Measurements from ENCODE around the gene ZNF154.
"Not testable (repeated sequence)": the region's sequence is repeated elsewhere in the genome, so short reads cannot be mapped to it uniquely, and the experiment has no call there.

Gene ZNF154

GRCh38 chr19:57708641-57709361 lies at the start of gene ZNF154:
ZNF154 (minus strand) TSS chr19:57709204; CDS start chr19:57708971, 233 bp downstream.
- no peak for DNase-seq

- DNase-seq = no peak
Observed at GRCh38 chr19:57757941-57758340, 48.9 kb upstream of the ZNF154 start.

DNA sequence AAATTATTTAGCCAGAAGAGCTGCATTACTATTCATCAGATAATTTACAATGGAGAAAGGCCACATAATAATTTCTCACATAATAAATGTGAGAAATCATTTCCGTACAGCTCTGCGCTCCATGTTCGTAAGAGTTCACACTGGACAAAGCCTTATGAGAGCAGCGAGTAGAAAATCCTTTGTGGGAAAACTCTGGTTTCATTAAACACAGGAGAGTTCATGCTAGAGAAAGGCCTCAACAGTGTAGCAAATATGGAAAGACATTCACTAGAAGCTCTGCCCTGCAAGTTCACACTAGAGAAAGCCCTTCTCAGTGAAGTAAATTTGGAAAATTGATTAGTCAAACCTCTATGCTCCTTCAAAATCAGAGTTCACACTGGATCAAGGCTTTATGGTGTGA lies 46.0 kb upstream of the ZNF154 start:
- DNase-seq = no peak

GRCh38 chr19:57754091-57754673 lies 45.2 kb upstream of the ZNF154 start:
- no peak for DNase-seq

GRCh38 chr19:57748029-57748428 lies 39.0 kb upstream of the ZNF154 start:
- no peak for DNase-seq

- no peak for DNase-seq
Observed at GRCh38 chr19:57747472-57747807, 38.4 kb upstream of the ZNF154 start.

GRCh38 chr19:57746580-57747471 lies 37.8 kb upstream of the ZNF154 start, which contains the start of gene ZNF776:
ZNF776 (plus strand) TSS chr19:57746815; CDS start chr19:57747059, 244 bp downstream.
- peak; percentile 67 for DNase-seq

GRCh38 chr19:57738770-57739169 lies 29.8 kb upstream of the ZNF154 start:
- not testable (repeated sequence) for DNase-seq

DNA sequence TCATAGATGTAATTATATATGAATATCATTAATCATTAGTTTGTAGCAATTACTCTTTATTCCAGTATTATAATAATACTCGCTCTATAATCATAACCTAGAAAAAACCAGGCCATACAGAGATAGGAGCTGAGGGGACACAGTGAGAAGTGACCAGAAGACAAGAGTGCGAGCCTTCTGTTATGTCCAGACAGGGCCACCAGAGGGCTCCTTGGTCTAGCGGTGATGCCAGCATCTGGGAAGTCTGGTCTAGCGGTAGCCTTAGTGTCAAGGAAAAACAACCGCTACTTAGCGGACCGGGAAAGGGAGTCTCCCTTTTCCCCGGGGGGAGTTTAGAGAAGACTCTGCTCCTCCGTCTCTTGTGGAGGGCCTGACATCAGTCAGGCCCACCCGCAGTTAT lies 29.3 kb upstream of the ZNF154 start:
- not testable (repeated sequence) for DNase-seq

- no peak for DNase-seq
Observed at GRCh38 chr19:57720878-57721277, 11.9 kb upstream of the ZNF154 start.

- DNase-seq = no peak
Observed at GRCh38 chr19:57719901-57720519, 11.0 kb upstream of the ZNF154 start.

- DNase-seq = no peak
Observed at GRCh38 chr19:57719424-57719823, 10.4 kb upstream of the ZNF154 start.

DNA sequence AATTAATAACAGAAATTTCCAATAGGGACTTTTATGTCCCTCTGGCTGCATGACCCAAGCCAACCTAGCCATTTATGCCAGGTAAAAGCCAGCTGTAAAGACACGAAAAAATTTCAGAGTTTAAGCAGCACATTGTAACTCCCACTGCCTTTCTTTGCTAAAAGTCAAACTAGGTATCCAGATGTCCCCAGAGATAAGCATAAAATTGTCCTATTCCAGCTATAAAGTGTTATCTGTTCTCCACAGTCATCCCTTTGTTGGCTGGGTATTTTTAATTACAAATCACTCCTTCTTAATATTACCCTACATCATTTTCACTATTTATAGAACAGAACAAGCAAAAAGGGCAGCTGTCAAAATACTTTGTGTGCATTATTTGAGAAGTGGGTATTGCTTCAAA lies 3.2 kb upstream of the ZNF154 start:
- no peak for DNase-seq

DNA sequence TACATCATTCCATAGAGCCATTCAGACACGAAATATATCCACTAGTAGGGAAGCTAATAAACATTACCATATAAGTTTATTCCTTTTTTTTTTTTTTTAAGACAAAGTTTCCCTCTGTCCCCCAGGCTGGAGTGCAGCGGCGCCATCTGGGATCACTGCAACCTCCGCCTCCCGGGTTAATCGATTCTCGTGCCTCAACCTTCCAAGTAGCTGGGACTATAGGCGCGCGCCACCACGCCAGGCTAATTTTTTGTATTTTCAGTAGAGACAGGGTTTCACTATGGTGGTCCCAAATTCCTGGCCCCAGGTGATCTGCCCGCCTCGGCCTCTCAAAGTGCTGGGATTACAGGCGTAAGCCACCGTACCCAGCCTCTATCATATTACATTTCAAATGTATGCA lies 612 bp upstream of the ZNF154 start:
- no peak for DNase-seq

- DNase-seq = no peak
Observed at GRCh38 chr19:57706346-57706745, 2.7 kb downstream of the ZNF154 start.

GRCh38 chr19:57701625-57702024 lies 7.4 kb downstream of the ZNF154 start:
- no peak for DNase-seq

GRCh38 chr19:57689750-57690149 lies 19.3 kb downstream of the ZNF154 start:
- DNase-seq = no peak

DNA sequence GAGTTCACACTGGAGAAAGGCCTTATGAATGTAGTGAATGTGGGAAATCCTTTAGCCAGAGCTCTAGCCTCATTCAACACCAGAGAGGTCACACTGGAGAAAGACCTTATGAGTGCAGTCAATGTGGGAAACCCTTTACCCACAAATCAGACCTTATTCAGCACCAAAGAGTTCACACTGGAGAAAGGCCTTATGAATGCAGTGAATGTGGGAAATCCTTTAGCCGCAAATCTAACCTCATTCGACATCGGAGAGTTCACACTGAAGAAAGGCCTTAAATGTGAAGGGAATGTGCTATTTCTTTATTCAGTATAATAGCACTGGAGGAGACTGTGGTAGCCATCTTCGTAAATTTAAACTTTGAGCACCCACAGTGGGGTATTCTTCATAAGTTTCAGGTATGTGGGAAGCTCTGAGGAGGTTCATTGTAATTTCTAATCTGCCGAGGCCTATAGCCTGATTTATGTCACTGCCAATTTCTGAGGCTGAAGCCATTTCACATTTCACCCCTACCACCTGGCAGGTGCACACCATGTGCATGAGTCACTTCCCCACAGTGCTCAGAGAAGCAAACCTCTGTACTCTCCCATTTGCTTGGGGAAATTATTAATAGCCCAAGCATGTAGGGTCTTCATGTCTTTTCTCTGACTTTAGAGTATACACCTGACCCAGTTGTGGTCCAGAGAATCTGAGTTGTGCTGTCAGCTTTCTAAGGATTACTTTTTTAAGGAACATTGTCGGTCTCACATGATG lies 20.8 kb downstream of the ZNF154 start:
- DNase-seq = no peak

- no peak for DNase-seq
Observed at GRCh38 chr19:57687363-57688010, 21.5 kb downstream of the ZNF154 start.

GRCh38 chr19:57686727-57687126 lies 22.3 kb downstream of the ZNF154 start:
- DNase-seq = no peak

DNA sequence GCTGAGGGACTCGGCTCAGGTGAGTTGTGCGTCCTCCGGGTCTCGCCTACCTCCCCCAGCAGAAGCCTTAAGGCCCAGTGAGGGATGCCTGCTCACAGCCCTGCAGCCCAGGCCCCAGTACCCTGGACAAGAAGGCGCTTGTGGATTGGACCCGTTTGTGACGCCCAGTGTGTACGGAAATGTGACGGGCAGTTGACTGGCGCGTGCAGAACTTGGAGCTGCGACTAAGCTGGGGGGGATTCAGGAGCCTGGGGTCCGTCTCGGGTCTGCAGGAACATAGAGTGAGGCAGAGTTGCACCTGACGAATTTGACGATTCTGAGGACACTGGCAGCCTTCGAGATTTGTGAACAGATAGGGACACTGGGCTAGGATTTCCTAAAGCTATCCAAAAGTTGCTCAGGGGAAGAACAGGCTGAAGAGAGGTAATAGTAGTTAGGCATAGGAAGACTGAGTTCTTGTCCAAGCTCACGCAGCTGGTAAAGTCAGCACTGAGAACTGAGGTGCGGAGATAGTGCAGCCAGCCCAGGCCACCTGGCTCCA lies 26.7 kb downstream of the ZNF154 start:
- DNase-seq = no peak

DNA sequence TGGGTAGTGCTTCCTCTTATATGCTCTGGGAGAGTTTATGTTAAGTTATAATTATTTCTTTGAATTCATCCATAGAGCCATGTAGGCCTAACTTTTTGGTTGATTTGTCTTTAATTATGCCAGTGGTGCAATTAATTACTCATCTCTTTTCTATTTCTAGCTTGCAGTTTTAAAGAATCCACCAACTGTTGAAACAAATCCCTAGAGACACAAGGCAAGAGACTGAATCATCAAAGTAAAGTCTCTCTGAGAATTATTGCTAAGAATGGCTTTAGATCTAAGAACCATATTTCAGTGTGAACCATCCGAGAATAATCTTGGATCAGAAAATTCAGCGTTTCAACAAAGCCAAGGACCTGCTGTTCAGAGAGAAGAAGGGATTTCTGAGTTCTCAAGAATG lies 33.1 kb downstream of the ZNF154 start:
- DNase-seq = no peak
